EH (cell line): ENCODE measurements around the gene ITGB1.

Experiments
- DNase-seq: peaks from one replicate; pipeline ENCODE4 v3.0.0-alpha.2; 2015; ENCODE audit warnings: low read depth

The ITGB1 gene

GRCh38 chr10:32889631-32890212 lies 68.3 kb downstream of the ITGB1 start:
- DNase-seq, result no peak

- no peak for DNase-seq
These were observed 69.7 kb downstream of the ITGB1 start for GRCh38 chr10:32888161-32888927.

GRCh38 chr10:32887481-32887880 lies 70.5 kb downstream of the ITGB1 start:
- DNase-seq, result no peak

GRCh38 chr10:32882076-32882475 lies 76.0 kb downstream of the ITGB1 start:
- no peak for DNase-seq

- DNase-seq, result no peak
These were observed 79.4 kb downstream of the ITGB1 start for GRCh38 chr10:32878646-32879045.

GRCh38 chr10:32877915-32878314 lies 80.1 kb downstream of the ITGB1 start:
- DNase-seq, result no peak

GRCh38 chr10:32865170-32865569 lies 92.9 kb downstream of the ITGB1 start:
- DNase-seq, result no peak

- DNase-seq, result no peak
These were observed 103.6 kb downstream of the ITGB1 start for GRCh38 chr10:32854435-32854834.

GRCh38 chr10:32851301-32851700 lies 106.7 kb downstream of the ITGB1 start:
- no peak for DNase-seq
